Left lobe of liver (tissue), 2 donors: ENCODE results near the gene SFMBT1. TPM values are rescaled to one million over a fixed set of nuclear protein-coding genes. Genes with fewer than 3 reads are reported as not detected.
"Not testable (repeated sequence)": the region's sequence is repeated elsewhere in the genome, so short reads cannot be mapped to it uniquely, and the experiment has no call there.

Experiments
- ATAC-seq: fragments of 200-7000 bp; cut with Tn5 transposase; one replicate; pipeline ENCODE4 v1.9.1; 2020; ENCODE audit warnings: mild to moderate bottlenecking, moderate library complexity
- DNase-seq: peaks from one replicate; pipeline ENCODE4 v3.0.0-alpha.2; 2020; ENCODE audit warnings: low spot score
- total RNA-seq: library from RNA; stranded (reverse); gene quantifications from one replicate; pipeline ENCODE4 v1.2.1, GENCODE V29; 2021
- donor health status: DM: no; HTN: no; CAD: no; lungs with moderate emphysema.
- donor health status: DM: no; HTN: yes; CAD: no.

The SFMBT1 gene
- total RNA-seq, 1 donor from 2014 or later, result 14.0 TPM

DNA sequence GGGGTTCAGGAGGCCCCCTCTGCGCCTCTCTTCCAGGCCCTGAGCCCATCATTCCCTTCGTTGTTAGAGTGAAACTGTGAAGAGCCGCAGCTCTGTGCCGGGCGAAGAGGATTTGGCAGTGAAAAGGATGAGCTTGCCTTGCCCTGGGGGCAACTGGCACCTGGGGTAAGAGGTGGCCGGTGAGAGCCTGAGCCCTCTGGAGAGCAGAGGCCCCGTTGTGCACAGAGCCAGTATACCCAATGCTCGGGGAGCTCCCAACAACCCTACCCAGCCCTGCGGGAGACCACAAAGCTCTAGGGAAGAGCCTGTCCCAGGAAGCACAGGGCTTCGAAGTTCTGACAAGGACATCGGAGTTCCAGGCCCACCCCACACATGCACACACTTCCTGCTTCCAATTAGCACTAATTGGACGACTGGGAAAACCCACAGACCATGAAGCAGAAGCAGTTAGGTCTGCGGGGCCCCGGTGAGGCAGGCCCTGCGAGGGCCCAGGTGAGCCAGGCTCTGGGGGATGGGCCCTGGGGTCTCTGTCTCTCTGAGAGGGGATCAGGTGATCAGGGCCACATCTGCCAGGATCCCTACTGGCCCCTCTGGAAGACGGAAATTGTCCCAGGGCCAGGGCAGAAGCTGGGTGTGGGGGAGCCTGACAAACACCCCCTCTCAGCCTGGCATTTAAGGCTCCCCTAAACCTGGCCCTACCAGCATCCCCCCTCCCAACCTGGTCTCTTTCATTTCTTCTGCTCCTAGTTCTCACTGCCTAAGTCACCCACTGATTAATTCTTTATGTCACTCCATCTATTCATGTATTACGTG lies 27.9 kb upstream of the SFMBT1 start:
- peak; percentile 14 for ATAC-seq
- DNase-seq, result no peak

DNA sequence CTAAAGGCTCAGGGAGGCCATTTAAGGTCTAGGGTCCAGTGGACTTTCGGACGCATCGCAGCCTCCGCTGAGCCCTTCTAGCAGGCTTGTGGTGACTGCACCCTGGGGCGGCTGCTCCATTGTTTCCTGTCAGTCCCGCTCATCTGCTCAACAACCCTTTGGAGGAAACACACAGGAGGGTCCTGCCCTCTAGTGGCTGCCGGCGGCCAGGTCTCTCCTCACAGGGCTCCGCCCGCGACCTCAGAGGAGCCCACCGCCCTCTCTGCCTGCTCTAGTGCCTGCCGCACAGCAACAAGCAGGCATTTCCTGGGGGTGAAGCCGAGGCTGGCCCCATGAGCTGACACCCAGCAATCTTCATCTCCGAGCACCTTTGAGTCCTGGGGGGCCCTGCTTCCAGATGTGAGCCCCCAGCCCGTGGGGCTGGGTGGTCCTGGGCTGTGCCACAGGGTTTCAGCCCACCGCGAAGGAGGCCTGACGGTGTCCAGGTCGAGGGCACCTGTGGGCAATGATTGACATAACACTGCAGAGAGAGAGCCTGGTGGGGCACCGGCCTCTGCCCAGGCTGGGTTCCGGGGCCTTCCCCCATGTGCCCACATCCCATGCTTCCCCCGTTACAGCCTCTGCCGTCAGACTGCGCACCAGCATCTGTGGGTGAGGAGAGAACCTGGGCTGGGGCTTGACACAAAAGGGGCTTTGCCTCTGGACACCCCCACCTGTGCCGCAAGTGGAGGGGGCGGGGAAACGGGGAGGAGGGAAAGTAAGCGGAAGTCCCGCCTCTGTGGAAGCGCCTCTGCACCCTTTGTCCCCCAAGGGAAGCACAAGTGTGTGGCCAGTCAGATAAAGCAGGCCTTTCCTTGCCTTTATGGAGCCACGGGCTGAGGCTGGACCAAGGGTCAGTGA lies 27.0 kb upstream of the SFMBT1 start:
- peak; percentile 84 for DNase-seq
- peak; percentile 89 for ATAC-seq

DNA sequence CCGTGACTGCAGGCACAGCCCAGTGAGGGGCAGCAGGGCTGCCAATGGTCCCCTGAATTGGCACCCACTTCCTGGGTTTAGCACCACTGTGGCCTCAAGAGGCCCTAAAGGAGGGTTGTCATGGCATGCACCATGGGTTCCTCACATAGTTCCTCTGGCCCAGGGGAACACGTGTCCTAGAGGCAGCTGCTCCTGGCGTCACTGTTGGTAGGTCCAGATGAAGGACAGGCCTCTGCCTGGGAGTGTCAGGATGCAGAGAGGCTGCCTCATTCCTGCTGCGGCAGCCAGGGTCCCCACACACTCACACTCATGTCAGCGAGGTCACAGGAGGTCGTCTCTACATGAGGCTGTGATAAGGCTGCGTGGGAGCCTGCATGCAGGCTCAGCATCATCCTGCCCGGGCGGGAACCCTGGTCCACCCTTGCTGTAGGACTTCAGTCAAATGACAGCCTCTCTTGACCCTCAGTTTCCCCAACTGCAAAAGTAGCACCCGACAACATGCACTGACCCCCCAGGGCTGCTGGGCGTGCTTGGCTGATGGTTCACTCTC lies 26.1 kb upstream of the SFMBT1 start:
- DNase-seq (peak; percentile 45), ATAC-seq (no peak)

DNA sequence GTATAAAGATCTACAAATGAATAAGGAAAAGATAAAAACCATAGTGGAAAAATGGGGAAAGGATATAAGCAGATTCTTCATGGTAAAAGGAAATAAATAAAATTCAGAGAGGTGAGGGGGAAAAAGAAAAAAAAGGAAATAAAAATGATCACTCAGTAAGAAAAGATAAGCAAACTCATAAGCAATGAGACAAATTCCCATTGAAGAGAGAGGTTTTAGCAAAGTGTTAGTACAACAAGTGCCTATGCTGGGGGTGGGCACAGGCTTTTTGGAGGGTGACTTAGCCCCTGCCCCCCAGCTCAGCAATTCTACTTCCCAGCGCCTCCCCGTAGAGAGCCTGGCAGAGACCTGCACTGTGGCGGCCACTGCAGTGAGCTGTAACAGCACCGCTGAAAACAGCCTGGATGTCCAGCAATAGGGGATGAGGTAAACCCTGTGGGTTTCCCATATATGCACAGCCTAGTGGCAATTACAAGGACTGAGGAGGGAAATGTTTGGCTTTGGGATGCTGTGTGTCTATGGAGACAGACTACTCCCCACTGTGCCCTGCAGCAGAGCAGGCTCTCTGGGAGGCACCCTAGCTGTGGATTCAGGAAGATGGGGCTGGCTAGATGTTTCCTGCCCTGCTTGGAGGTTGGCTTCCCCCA lies 23.7 kb upstream of the SFMBT1 start:
- ATAC-seq (no peak), DNase-seq (peak; percentile 18)

DNA sequence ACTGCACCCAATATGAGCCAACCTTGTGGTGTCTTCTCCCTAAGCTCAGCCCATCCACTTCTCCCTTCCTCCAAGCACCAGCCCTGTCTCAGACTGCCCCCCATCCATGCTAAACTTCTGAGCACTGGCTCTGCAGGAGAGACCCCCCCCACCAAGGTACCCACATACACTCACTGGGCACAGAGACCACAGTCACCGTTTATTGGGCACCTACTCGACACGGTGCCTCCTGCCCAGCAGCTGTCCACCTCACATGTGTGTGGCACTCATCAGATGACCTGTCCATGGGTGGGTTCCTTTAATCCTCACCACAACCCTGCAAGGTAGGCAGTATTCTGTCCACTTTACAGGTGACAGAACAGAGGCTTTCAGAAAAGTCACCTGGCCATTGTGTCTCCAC lies 22.3 kb upstream of the SFMBT1 start:
- ATAC-seq, result no peak
- DNase-seq, result peak; percentile 28

DNA sequence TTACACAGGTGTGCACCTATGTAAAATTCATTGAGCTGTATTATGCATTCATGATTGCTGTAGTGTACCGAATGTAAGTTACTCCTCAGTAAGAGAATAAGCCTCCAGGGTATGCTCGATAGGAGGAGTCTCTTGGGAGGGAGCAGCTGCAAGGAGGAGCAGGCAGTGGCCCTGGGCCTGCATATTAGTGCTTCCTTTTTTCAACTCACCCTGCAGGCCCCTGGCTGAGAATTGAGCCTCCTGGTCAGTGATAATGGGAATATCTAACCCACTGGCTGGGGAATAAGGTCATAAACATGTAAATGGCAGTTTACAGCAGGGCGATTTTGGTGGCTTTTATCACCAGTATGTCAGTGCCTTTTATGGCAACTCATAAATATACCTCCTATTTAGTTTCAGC lies 21.7 kb upstream of the SFMBT1 start:
- ATAC-seq, result no peak
- DNase-seq, result no peak

DNA sequence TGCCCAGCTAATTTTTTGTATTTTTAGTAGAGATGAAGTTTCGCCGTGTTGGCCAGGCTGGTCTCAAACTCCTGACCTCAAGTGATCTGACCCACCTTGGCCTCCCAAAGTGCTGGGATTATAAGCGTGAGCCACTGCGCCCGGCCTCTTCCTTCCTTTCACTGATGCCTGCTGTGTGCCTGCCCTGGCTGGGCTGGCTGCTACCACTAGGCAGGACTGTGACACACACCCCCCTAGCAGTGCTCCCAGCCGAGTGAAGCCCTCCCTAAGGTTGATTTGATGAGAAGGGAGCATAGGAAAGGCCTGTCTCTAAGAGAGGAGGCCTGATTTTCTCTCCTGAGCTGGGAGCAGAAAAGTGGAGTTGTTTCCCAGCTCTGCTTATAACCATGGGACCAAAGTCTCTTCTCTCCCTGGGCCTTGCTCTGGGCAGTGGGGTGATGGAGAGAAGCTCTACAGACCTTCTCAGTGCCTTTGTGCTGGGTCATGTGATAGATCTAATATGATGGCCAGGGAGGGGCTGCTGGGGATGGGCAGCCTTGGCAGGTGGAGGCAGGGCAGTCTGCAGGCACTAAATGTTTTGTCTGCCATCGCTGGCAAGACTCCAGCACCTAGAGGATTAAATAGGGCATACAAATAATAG lies 20.1 kb upstream of the SFMBT1 start:
- DNase-seq (peak; percentile 33), ATAC-seq (peak; percentile 33)

DNA sequence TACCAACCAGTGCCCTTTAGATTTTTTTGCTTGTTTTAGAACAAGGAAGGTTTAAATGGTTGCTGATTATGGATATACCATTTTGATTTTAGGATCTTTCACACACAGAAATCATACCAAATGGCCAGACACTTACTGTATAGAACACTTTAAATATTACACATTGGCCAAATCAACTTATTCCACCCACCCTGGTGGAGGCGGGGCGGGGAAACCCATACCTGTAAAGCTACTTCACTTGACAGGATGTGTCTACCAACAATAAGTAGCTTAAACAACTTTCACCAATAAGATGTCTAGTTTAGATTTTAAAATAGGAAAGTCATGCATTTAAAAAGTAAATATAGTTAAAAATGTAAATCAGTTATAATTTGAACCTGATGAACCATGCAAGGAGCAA lies 17.0 kb upstream of the SFMBT1 start:
- ATAC-seq, result no peak
- no peak for DNase-seq

DNA sequence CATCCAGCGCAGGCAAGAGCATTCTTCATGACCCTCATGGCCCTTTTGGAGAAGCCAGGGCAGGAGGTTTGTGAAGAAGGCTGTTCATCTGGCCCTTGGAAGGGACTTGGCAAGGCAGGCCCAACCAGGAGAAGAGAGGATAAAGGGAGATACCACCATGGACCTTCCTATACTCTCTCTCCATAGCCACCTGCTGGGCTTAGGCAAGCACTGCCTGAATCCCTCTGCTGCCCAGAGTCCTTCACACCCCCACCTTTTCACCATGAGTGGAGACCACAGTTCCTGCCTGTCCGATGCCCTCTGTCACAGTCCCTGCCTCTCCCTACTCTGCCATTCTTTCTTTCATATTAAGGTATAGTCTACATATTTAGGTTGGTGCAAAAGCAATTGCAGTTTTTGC lies 10.6 kb upstream of the SFMBT1 start:
- peak; percentile 33 for DNase-seq
- peak; percentile 84 for ATAC-seq

DNA sequence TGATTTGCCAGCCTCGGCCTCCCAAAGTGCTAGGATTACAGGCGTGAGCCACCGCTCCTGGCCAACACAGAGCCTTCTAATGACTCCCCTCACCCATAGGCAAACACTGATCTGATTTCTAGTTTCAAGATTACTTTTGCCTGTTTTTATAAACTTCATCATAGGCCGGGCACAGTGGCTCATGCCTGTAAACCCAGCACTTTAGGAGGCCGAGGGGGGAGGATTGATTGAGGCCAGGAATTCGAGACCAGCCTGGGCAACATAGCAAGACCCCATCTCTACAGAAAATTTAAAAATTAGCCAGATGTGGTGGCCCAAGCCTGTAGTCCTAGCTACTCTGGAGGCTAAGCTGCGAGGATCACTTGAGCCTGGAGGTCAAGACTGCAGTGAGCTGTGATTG lies 8.4 kb upstream of the SFMBT1 start:
- not testable (repeated sequence) for ATAC-seq

DNA sequence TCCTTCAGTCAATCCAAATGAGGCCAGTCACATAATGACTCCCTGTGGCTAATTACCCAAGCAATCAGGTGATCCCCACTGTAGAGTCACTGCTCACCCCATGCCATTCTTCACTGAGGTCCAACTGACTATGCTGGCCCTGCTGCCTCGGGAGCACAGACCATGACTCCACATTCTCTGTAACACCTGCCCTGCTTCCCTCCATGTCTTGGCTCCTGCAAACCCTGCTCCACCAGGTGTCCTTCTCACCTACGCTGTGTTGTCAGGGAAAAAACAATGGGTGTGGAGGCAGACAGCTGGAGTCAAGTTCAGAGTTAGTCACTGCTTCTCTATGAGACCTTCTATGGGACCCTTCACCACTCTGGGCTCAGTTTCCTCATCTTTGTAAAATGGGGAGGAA lies 6.1 kb upstream of the SFMBT1 start:
- no peak for DNase-seq
- no peak for ATAC-seq

More for the DNA sequence above, 8.4 kb upstream of the SFMBT1 start:
- not testable (repeated sequence) for DNase-seq

DNA sequence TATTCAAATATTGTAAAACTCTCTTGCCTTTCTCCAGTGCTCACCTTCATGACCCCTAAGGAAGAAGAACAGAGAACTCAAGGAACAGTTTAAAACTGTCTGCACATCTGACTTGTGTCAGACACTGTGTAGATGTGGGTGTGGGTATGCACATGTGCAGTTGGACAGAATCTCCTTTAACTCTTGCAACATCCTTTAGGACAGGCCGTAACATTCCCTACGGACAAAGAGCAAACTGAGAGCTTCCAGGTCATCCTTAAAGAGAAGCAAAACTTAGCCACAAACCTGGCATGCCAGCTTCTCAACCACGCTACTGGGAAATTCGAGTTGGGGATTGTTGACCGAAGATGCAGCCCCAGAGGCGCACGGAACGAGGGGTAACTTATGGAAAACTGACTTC lies 4.1 kb upstream of the SFMBT1 start:
- DNase-seq, result peak; percentile 52
- peak; percentile 47 for ATAC-seq

DNA sequence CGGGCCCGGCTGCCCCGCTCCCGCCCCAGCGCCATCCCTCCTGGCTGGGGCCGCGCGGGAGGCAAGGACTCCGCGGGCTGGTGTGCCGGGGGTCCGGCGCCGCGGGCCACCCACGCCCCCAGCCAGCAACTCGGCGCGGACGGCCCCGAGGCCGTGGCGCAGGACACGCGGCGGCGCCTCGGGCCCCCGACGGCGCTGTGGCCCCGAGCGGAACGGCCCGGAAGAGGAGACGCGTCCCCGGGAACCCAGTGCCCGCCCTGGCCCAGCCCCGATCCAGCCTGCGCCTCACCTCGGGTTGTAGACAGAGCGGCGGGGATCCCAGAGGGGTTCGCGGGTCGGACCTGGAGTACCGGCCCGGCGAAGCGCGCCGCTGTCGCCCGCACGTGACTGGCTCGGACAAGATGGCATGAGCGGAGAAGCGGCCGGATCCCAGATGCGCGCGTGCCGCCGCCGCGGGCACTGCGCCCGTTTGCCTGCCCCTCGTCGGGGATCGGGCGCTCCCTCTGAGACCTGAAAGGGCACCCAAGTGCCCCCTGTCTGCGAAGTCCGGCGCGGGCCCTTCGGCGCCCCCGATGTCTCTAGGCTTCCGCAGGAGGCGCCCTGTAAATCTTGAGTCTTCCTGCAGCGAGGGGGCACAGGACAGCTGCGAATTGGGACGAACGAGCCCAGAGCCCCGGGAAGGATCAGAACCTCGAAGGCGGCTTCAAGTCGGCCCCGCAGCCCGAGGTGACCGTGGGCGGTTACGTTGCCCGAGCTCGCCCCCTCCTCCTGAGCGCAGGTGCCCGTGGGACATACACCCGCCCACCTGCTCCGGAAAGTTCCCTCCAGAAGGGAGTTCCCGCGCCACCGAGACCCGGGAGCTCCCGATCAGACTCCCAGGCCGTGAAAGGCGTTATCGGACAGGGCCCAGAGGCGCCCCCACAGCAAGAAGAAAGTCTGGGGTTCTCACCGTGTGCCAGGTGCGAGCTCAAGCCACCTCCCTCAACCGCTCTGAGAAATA lies 598 bp upstream of the SFMBT1 start:
- peak; percentile 68 for DNase-seq

DNA sequence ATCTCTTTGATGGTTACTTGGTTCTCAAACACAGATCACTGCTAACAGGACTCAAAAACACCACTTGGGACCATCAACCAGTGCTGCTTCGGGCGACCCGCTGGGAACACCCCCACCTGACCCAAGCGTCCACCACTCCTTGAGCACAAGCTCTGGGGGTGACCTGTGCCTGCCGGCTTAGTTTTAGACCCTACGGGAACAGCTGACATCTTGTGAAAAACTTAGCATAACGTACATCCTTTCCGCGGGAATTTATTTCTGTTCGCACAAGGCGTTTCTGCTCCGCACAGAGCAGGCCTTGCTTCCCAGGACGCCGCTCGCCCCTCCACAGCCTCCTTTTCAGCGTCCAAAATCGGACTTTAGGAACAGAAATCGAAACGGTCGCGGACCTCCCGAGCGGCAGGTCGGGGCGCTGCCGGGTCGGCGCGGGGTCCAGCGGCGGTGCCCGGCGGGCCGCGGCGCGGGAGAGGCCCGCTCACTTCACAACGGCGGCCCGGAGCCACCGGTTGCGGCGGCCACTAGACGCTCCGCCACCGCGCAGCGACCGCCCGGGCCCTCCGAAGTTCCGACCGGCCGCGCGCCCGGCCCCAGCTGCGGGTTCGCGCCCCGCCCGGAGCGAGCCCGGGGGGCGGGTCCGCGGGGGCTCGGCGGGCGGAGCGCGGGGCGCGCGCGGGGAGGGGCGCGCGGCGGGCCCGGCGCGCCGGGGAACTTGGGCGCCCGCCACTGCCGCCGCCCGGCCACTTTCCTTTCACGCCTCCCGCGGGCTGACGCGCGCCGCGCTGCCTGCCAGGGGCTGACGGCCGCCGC lies 959 bp downstream of the SFMBT1 start:
- ATAC-seq, result peak; percentile 73
- peak; percentile 82 for DNase-seq

More for the DNA sequence above, 598 bp upstream of the SFMBT1 start:
- peak; percentile 21 for ATAC-seq

DNA sequence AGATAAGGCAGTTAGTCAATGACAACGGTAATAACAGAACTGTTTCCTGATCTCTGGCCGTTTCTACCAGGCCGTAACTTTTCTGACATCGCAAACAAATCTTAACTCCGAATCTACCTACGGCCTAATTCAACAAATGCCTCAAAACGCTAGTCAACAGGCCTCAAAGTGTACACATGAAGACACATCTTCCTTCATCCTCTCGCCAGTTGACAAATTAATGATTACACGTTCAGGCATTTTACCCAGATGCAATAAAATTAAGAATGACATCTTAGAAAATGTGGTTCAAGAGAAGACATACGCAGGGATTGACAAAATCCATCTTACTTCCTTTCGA lies 1.5 kb downstream of the SFMBT1 start:
- DNase-seq, result no peak
- ATAC-seq, result no peak

DNA sequence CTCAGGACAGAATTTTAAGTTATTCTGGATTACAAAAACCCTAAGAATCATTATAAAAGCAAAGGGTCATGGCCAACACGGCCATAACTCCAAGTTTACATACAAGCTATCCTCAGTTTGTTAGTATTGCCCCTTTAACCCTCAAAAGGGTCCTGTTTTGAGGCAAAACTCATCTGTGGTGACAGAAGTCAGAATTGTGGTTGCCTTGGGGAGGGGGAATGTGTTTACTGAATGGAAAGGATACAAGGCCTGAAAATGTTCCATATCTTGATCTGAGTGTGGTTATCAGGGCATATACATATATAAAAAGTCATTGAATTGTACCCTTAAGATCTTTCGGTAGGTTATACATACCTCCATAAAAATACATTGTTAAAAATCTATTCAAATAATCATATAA lies 2.1 kb downstream of the SFMBT1 start:
- no peak for DNase-seq
- ATAC-seq, result no peak

DNA sequence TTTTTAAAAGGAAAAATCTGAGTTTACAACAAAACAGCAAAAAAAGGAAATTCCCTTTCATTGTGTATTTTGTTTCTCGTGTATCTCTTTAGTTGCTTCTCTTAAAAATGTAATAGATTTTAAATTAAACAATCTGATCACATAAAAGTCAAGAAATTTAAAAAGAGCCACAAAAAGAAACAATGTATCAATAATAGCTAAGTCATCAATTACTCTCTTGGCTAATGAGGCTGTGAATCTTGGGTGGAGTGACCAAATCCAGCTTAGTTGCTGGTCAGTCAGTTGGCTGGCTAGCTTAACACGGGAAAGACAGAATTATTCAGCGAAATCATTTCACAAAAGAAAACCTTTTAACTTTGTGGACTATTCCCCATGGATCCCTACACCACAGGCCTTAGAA lies 3.2 kb downstream of the SFMBT1 start:
- ATAC-seq, result no peak
- no peak for DNase-seq

DNA sequence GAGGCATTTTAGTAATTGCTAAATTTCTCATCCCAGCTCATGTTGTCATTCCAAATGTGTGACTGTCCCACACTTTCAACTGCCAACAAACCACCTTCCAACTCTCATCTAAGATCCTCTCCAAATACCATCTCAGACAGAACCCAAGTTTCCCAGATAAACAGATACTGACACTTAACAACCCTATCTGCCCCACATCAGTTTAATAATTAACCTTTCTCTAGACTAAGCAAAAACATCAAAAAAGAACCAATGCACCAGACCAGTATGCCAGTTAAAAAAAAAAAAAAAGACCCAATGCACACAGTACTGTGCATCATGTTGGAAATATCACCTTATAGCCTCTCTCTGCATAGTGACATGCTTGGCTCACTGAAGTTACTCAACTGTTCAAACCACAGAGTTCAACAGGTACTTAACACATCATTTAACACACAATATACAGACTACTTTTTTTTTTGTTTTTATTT lies 5.5 kb downstream of the SFMBT1 start:
- ATAC-seq (peak; percentile 67), DNase-seq (no peak)

DNA sequence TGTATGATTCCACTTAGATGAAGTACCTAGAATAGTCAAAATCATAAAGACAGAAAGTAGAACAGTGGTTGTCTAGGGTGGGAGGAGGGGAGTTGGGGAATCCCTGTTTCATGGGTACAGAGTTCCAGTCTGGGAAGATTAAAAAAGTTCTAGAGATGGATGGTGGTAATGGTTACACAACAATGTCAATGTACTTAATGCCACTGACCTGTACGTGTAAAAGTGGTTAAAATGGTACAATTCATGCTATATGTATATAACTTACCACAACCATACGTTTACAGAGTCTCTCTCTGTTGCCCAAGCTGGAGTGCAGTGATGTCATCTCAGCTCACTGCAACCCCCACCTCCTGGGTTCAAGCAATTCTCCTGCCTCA lies 6.5 kb downstream of the SFMBT1 start:
- no peak for DNase-seq
- ATAC-seq, result no peak
